ENCODE measurements around the gene PDZRN4.

DNA sequence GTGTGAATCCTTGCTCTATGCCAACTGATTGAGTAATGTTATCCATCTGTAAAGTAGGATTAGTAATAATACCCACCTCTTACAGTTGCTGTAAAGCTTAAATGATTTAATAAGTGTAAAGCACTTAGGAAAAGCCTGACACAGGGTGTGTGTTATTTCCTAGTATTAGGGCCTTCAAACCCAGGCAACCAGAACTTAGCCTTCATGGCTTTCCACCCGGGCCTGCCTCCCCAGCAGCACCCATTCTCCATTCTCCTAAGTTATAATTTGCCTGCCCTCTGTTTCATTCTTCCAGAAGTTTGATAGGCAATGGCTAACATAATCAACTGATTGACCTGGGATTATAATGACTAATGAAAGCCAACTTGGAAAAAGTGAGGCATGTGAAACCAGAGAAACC is 20.4 kb upstream of the PDZRN4 start:
- TF ChIP-seq POLR2AphosphoS5 (IDR thresholded peaks at IDR 0.05) (no peak), POLR2A (IDR thresholded peaks at IDR 0.05; ENCODE audit: low read depth) (no peak)
- TF ChIP-seq, protein P1, sequence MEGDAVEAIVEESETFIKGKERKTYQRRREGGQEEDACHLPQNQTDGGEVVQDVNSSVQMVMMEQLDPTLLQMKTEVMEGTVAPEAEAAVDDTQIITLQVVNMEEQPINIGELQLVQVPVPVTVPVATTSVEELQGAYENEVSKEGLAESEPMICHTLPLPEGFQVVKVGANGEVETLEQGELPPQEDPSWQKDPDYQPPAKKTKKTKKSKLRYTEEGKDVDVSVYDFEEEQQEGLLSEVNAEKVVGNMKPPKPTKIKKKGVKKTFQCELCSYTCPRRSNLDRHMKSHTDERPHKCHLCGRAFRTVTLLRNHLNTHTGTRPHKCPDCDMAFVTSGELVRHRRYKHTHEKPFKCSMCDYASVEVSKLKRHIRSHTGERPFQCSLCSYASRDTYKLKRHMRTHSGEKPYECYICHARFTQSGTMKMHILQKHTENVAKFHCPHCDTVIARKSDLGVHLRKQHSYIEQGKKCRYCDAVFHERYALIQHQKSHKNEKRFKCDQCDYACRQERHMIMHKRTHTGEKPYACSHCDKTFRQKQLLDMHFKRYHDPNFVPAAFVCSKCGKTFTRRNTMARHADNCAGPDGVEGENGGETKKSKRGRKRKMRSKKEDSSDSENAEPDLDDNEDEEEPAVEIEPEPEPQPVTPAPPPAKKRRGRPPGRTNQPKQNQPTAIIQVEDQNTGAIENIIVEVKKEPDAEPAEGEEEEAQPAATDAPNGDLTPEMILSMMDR (IDR thresholded peaks at IDR 0.05) = no peak

Data from esophagus muscularis mucosa (tissue), 3 donors.